GM06990 (cell line): ENCODE measurements around the gene RDH11.

Experiments used
- DNase-seq: peaks from one replicate; pipeline ENCODE4 v3.0.0-alpha.2; 2011; ENCODE audit not compliant: insufficient read length; ENCODE audit errors: extremely low read depth
- H3K27me3 ChIP-seq: replicated peaks from 2 replicates; pipeline ENCODE4 v1.6.0; 2011; ENCODE audit warnings: low read length; ENCODE audit not compliant: control insufficient read depth, insufficient read depth
- H3K36me3 ChIP-seq: 2 replicates; pipeline ENCODE4 v1.5.1; 2011; ENCODE audit warnings: low read length; ENCODE audit not compliant: control insufficient read depth, insufficient read depth
- H3K4me3 ChIP-seq: replicated peaks from 2 replicates; pipeline ENCODE4 v1.5.1; 2011; ENCODE audit warnings: low read depth, mild to moderate bottlenecking, control low read depth, low read length
- CTCF ChIP-seq: IDR thresholded peaks from 2 replicates; pipeline ENCODE4 v1.5.1; 2011; ENCODE audit warnings: low read length, control low read depth, mild to moderate bottlenecking, inconsistent platforms; ENCODE audit not compliant: insufficient read depth, poor library complexity, severe bottlenecking

Gene RDH11

GRCh38 chr14:67636361-67636919, 59.1 kb downstream of the RDH11 start:
- Histone ChIP-seq H3K4me3 (no peak overlapping the region), H3K36me3 (no peaks in the 10 kb centered on the region), H3K27me3 (no peaks in the 10 kb centered on the region)
- no peak for TF ChIP-seq CTCF
- no peak for DNase-seq

DNA sequence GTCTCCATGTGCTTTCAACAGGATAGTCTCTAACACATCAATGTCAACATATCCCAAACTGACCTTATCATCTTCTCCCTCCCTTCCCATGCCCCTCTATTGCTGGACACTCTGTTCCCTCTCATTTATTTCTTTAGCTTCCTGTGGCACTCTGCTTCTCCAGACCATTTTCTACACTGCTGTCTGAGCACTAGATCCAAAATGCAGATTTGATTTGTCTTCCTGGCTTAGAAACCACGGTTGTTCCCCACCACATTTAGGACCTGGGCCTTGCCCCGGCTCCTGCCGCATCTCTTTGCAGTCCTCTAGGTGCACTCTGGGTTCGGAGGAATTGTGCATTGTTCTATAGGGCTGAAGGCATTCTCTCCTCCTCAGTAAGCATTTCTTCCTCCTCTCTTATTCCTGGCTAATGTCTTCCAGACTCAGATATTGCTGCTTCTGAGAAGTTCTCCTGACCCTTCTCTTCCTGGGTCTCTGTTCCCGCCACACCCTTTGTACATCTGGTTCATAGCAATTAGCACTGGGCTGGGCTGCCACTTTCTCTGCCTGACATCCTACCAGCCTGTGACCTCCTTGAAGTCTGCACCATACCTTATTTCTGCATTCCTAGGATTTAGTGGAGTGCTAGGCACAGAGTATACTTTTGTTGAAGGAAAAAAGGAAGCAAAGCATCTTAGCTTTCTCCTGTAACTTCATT, 62.0 kb downstream of the RDH11 start:
- TF ChIP-seq CTCF: no peak
- no peaks in the 10 kb centered on the region for H3K27me3 ChIP-seq
- H3K36me3 ChIP-seq: no peaks in the 10 kb centered on the region
- DNase-seq: no peak
- no peak overlapping the region for H3K4me3 ChIP-seq

- Histone ChIP-seq H3K36me3 (no peaks in the 10 kb centered on the region), H3K4me3 (no peak overlapping the region), H3K27me3 (no peaks in the 10 kb centered on the region)
- no peak for DNase-seq
- no peak for TF ChIP-seq CTCF
Measured at GRCh38 chr14:67630938-67631337, 64.6 kb downstream of the RDH11 start.

DNA sequence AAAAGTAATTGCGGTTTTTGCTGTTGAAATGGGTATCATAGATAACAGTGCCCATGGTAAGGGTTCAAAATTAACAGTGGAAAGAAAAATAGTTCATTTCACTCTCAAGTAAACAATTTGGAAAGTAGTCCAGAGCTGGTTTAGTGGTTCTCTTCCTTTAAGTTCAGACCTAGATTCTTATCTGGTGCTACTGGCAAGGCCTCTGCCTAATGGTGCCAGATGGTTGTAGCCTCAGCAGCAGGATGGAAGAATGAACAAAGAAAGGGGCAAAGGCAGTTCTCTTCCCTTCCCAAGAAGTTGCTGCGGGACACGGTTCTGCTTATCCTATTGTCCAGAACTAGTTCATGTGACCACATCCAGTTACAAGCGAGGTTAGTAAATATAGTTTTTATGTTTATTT, 65.4 kb downstream of the RDH11 start:
- no peaks in the 10 kb centered on the region for H3K36me3 ChIP-seq
- TF ChIP-seq CTCF: no peak
- H3K4me3 ChIP-seq: no peak overlapping the region
- H3K27me3 ChIP-seq: no peaks in the 10 kb centered on the region
- DNase-seq: no peak

DNA sequence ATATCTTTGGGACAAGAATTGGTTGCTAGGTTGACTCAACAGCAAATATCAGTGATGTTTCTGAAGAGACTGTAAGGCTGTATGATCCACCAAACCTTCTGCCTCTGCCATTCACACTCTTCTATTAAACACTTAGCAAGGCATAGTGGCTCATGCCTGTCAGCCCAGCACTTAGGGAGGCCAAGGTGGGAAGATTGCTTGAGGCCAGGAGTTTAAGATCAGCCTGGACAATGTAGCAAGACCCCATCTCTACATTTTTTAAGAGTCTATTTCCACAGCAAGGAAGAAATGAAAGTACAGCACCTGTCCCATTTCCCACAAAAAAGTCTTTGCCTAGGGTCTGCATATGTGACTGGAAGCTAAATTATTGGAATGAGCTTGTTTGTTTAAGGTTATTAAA, 68.0 kb downstream of the RDH11 start:
- DNase-seq: no peak
- Histone ChIP-seq H3K27me3 (no peaks in the 10 kb centered on the region), H3K4me3 (no peak overlapping the region), H3K36me3 (no peaks in the 10 kb centered on the region)
- no peak for TF ChIP-seq CTCF
